MM.1S (cell line): ENCODE data around the gene VPS52.

ENCODE experiments used
- DNase-seq: peaks from one replicate; pipeline ENCODE4 v3.0.0-alpha.2; 2015
- H2AFZ ChIP-seq: fragments of 300-600 bp; sonication (generic); 2 replicates; pipeline ENCODE4 v1.6.0; 2016; ENCODE audit warnings: antibody characterized with exemption, low read length
- H3F3A ChIP-seq: fragments of 300-600 bp; sonication (generic); 2 replicates; pipeline ENCODE4 v1.6.1; 2016; ENCODE audit warnings: mild to moderate bottlenecking, antibody characterized with exemption, low read length, moderate library complexity, mixed read lengths; ENCODE audit not compliant: insufficient read depth
- H3K27ac ChIP-seq: fragments of 300-600 bp; sonication (generic); 2 replicates; pipeline ENCODE4 v1.5.1; 2016; ENCODE audit warnings: mild to moderate bottlenecking, low read length
- H3K27me3 ChIP-seq: fragments of 300-600 bp; sonication (generic); replicated peaks from 2 replicates; pipeline ENCODE4 v1.6.0; 2016; ENCODE audit warnings: low read length; ENCODE audit not compliant: insufficient read depth
- H3K36me3 ChIP-seq: fragments of 300-600 bp; sonication (generic); replicated peaks from 2 replicates; pipeline ENCODE4 v1.6.1; 2016; ENCODE audit warnings: mild to moderate bottlenecking, low read length, mixed read lengths; ENCODE audit not compliant: insufficient read depth
- H3K4me1 ChIP-seq: fragments of 300-600 bp; sonication (generic); 2 replicates; pipeline ENCODE4 v1.6.1; 2016; ENCODE audit warnings: low read length, mixed read lengths
- H3K4me2 ChIP-seq: fragments of 300-600 bp; sonication (generic); 2 replicates; pipeline ENCODE4 v1.6.0; 2016; ENCODE audit warnings: low read depth, low read length
- H3K4me3 ChIP-seq: fragments of 300-600 bp; sonication (generic); 2 replicates; pipeline ENCODE4 v1.5.1; 2016; ENCODE audit warnings: low read length, mixed read lengths
- H3K79me2 ChIP-seq: fragments of 300-600 bp; sonication (generic); 2 replicates; pipeline ENCODE4 v1.6.1; 2016; ENCODE audit warnings: mixed run types, low read length, mixed read lengths
- H3K9ac ChIP-seq: fragments of 300-600 bp; sonication (generic); 2 replicates; pipeline ENCODE4 v1.6.1; 2016; ENCODE audit warnings: low read length, mixed read lengths
- H3K9me2 ChIP-seq: fragments of 300-600 bp; sonication (generic); replicated peaks from 2 replicates; pipeline ENCODE4 v1.6.1; 2016; ENCODE audit warnings: mild to moderate bottlenecking, low read length, mixed read lengths; ENCODE audit not compliant: insufficient read depth
- H3K9me3 ChIP-seq: fragments of 300-600 bp; sonication (generic); replicated peaks from 2 replicates; pipeline ENCODE4 v1.6.1; 2016; ENCODE audit warnings: mild to moderate bottlenecking, low read length, mixed read lengths; ENCODE audit not compliant: insufficient read depth
- H4K20me1 ChIP-seq: fragments of 300-600 bp; sonication (generic); 2 replicates; pipeline ENCODE4 v1.6.1; 2016; ENCODE audit warnings: mild to moderate bottlenecking, low read length, moderate library complexity, mixed read lengths; ENCODE audit not compliant: insufficient read depth
- EZH2 ChIP-seq: fragments of 300-600 bp; sonication (generic); optimal IDR thresholded peaks from 2 replicates; pipeline ENCODE3; 2017; ENCODE audit warnings: low read depth, mild to moderate bottlenecking, antibody characterized with exemption, low read length, mixed read lengths
- EZH2phosphoT487 ChIP-seq: fragments of 300-600 bp; sonication (generic); IDR thresholded peaks from 2 replicates; pipeline ENCODE4 v1.6.1; 2018; ENCODE audit warnings: antibody characterized with exemption, low read length
- TF ChIP-seq, protein P1 (sequence below): fragments of 300-600 bp; sonication (generic); IDR thresholded peaks from 2 replicates; pipeline ENCODE4 v1.5.1; 2016; ENCODE audit warnings: antibody characterized with exemption, low read length, mixed read lengths

VPS52 gene

DNA sequence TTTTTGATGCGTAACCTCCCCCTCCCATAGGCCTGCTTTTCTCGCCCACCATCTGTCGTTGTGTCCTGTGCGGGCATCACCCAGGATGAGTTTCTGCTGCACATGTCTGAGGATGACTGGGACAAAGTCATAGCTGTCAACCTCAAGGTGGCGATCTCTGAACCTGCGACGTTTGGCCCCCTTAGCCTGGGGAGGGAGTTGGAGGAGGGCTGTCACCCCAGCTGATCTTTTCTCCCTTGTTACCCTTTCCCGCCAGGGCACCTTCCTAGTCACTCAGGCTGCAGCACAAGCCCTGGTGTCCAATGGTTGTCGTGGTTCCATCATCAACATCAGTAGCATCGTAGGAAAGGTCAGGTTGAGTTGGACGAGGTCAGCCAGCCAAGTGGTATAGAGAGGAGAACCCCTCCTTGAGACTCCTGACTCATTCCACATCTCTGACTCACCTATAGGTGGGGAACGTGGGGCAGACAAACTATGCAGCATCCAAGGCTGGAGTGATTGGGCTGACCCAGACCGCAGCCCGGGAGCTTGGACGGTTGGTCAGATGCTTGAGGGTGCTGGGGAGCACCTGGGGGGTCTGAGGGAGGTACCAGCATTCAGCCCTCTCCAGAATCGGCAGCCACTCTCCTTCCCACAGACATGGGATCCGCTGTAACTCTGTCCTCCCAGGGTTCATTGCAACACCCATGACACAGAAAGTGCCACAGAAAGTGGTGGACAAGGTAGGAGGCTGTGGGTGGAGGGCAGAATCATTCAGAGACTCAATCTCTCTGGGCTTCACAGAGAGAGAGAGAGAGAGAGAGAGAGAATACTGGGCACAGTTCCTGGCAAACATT lies 66.3 kb downstream of the VPS52 start:
- no peaks in the 10 kb centered on the region for H3K9me2 ChIP-seq
- peaks cover 23% of the 10 kb centered on the region for H3K79me2 ChIP-seq
- no peaks in the 10 kb centered on the region for H4K20me1 ChIP-seq
- H3K9me3 ChIP-seq, result no peaks in the 10 kb centered on the region
- peaks cover 14% of the 10 kb centered on the region; the same call in 1 of the 2 replicates for H3F3A ChIP-seq
- TF ChIP-seq, protein P1, sequence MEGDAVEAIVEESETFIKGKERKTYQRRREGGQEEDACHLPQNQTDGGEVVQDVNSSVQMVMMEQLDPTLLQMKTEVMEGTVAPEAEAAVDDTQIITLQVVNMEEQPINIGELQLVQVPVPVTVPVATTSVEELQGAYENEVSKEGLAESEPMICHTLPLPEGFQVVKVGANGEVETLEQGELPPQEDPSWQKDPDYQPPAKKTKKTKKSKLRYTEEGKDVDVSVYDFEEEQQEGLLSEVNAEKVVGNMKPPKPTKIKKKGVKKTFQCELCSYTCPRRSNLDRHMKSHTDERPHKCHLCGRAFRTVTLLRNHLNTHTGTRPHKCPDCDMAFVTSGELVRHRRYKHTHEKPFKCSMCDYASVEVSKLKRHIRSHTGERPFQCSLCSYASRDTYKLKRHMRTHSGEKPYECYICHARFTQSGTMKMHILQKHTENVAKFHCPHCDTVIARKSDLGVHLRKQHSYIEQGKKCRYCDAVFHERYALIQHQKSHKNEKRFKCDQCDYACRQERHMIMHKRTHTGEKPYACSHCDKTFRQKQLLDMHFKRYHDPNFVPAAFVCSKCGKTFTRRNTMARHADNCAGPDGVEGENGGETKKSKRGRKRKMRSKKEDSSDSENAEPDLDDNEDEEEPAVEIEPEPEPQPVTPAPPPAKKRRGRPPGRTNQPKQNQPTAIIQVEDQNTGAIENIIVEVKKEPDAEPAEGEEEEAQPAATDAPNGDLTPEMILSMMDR, result peak; percentile 46
- TF ChIP-seq EZH2phosphoT487, result no peak
- H3K9ac ChIP-seq, result peak overlapping the region; percentile 94
- H3K36me3 ChIP-seq, result no peaks in the 10 kb centered on the region
- H3K4me1 ChIP-seq, result peaks cover 36% of the 10 kb centered on the region
- H3K4me2 ChIP-seq, result peak overlapping the region; percentile 84
- peak overlapping the region; percentile 56; the same call in 1 of the 2 replicates for H3K27ac ChIP-seq
- H3K4me3 ChIP-seq, result peak overlapping the region; percentile 97
- H3K27me3 ChIP-seq, result no peaks in the 10 kb centered on the region
- H2AFZ ChIP-seq, result peak overlapping the region; percentile 94
- DNase-seq, result peak; percentile 29

DNA sequence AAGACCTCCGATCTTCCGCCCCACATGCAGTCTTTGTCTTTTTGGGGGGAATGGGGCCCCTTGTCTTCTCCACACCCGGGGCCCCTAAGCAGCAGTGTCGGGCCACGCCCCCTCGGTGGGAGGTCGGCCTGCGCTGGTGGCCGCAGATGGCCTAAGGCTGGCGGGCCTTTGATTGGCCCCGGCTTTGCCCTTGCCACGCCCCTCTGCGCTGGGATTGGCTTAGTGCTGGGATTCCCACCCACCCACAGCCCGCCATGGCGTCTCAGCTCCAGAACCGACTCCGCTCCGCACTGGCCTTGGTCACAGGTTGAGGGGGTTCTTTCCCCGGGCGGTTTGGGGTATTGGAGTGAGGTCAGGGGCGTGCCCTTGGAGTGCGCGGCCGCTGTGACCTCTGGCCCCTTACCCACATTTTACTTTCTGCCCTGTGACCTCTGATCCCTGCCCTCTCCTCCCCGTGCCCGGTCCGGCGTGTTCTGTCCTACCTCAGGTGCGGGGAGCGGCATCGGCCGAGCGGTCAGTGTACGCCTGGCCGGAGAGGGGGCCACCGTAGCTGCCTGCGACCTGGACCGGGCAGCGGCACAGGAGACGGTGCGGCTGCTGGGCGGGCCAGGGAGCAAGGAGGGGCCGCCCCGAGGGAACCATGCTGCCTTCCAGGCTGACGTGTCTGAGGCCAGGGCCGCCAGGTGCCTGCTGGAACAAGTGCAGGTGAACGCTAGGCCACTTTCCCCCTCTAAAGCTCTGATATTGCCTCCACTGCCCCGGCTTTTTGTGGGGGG lies 67.1 kb downstream of the VPS52 start, which contains the start of gene HSD17B8:
TSS of gene HSD17B8 (plus strand) at position 241 of the 776 bp plus-strand sequence. CDS start at position 255, 14 bp downstream.
- H3K9me2 ChIP-seq, result no peaks in the 10 kb centered on the region
- peak within 1 kb of the TSS; percentile 94 for H2AFZ ChIP-seq
- peaks cover 14% of the 10 kb centered on the region; the same call in 1 of the 2 replicates for H3F3A ChIP-seq
- H3K36me3 ChIP-seq, result no peaks in the 10 kb centered on the region
- H3K4me1 ChIP-seq, result peaks cover 36% of the 10 kb centered on the region
- peak within 1 kb of the TSS; percentile 97 for H3K4me3 ChIP-seq
- TF ChIP-seq EZH2phosphoT487 (no peak), EZH2 (no peak)
- TF ChIP-seq, protein P1, result no peak
- no peaks in the 10 kb centered on the region for H3K27me3 ChIP-seq
- H3K27ac ChIP-seq, result peak within 1 kb of the TSS; percentile 56; the same call in 1 of the 2 replicates
- H3K9me3 ChIP-seq, result no peaks in the 10 kb centered on the region
- H4K20me1 ChIP-seq, result no peaks in the 10 kb centered on the region
- DNase-seq, result peak; percentile 93
- peak within 1 kb of the TSS; percentile 84 for H3K4me2 ChIP-seq
- peak within 1 kb of the TSS; percentile 94 for H3K9ac ChIP-seq
- H3K79me2 ChIP-seq, result peaks cover 31% of the 10 kb centered on the region

DNA sequence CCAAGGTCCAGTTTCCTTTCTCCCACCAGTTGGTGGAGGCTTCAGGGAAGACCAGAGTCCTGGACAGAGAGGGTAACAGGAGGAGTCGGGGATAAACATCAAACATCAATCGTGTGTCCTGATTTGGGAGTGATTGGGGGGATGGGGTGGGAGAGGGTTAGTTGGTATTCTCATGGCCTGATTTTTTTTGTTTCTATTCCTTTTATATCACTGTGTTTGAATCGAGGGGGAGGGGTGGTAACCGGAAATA lies 67.6 kb downstream of the VPS52 start:
- H3K4me2 ChIP-seq, result peak overlapping the region; percentile 37
- peaks cover 35% of the 10 kb centered on the region for H3K79me2 ChIP-seq
- no peaks in the 10 kb centered on the region for H3K9me3 ChIP-seq
- H3F3A ChIP-seq, result peaks cover 17% of the 10 kb centered on the region; the same call in 1 of the 2 replicates
- peaks cover 38% of the 10 kb centered on the region for H3K4me1 ChIP-seq
- no peaks in the 10 kb centered on the region for H3K9me2 ChIP-seq
- no peak for DNase-seq
- no peaks in the 10 kb centered on the region for H4K20me1 ChIP-seq
- TF ChIP-seq EZH2phosphoT487, result no peak
- TF ChIP-seq, protein P1, result no peak
- TF ChIP-seq EZH2, result no peak
- H3K4me3 ChIP-seq, result no peak overlapping the region
- H3K9ac ChIP-seq, result no peak overlapping the region; the same call in 1 of the 2 replicates
- H3K36me3 ChIP-seq, result no peaks in the 10 kb centered on the region
- no peak overlapping the region for H3K27ac ChIP-seq
- no peaks in the 10 kb centered on the region for H3K27me3 ChIP-seq
- no peak overlapping the region for H2AFZ ChIP-seq
